GM23248 (cell line): ENCODE data around the gene HSPA1B. TPM values are rescaled to one million over a fixed set of nuclear protein-coding genes. Genes with fewer than 3 reads are reported as not detected.

Source experiments
- DNase-seq: peaks from one replicate; pipeline ENCODE4 v3.0.0-alpha.2; 2015
- H2AFZ ChIP-seq: fragments of 200-600 bp; sonication (generic); 2 replicates; pipeline ENCODE4 v1.6.1; 2016; ENCODE audit warnings: antibody characterized with exemption
- H3F3A ChIP-seq: fragments of 200-600 bp; sonication (generic); 2 replicates; pipeline ENCODE4 v1.6.1; 2016; ENCODE audit warnings: mild to moderate bottlenecking, antibody characterized with exemption, mixed run types; ENCODE audit not compliant: insufficient read depth
- H3K27ac ChIP-seq: fragments of 200-600 bp; sonication (generic); 2 replicates; pipeline ENCODE4 v1.5.1; 2016; ENCODE audit warnings: mild to moderate bottlenecking
- H3K27me3 ChIP-seq: fragments of 200-600 bp; sonication (generic); replicated peaks from 2 replicates; pipeline ENCODE4 v1.6.1; 2016; ENCODE audit warnings: mild to moderate bottlenecking; ENCODE audit not compliant: insufficient read depth
- H3K36me3 ChIP-seq: fragments of 200-600 bp; sonication (generic); 2 replicates; pipeline ENCODE4 v1.6.1; 2016; ENCODE audit warnings: low read depth, mild to moderate bottlenecking
- H3K4me1 ChIP-seq: fragments of 200-600 bp; sonication (generic); 2 replicates; pipeline ENCODE4 v1.6.1; 2016; ENCODE audit warnings: mild to moderate bottlenecking; ENCODE audit not compliant: insufficient read depth
- H3K4me2 ChIP-seq: fragments of 200-600 bp; sonication (generic); one replicate; pipeline ENCODE4 v1.6.1; 2016; ENCODE audit warnings: mild to moderate bottlenecking; ENCODE audit not compliant: unreplicated experiment
- H3K4me3 ChIP-seq: fragments of 200-600 bp; sonication (generic); 2 replicates; pipeline ENCODE4 v1.5.1; 2016; ENCODE audit warnings: mild to moderate bottlenecking
- H3K79me2 ChIP-seq: fragments of 200-600 bp; sonication (generic); 2 replicates; pipeline ENCODE4 v1.6.1; 2016; ENCODE audit warnings: mild to moderate bottlenecking; ENCODE audit not compliant: insufficient read depth
- H3K9ac ChIP-seq: fragments of 200-600 bp; sonication (generic); 2 replicates; pipeline ENCODE4 v1.6.1; 2016; ENCODE audit warnings: mild to moderate bottlenecking
- H3K9me2 ChIP-seq: fragments of 200-600 bp; sonication (generic); 2 replicates; pipeline ENCODE4 v1.6.1; 2016; ENCODE audit warnings: mixed run types, mild to moderate bottlenecking, moderate library complexity; ENCODE audit not compliant: insufficient read depth
- H3K9me3 ChIP-seq: fragments of 200-600 bp; sonication (generic); one replicate; pipeline ENCODE4 v1.6.1; 2017; ENCODE audit warnings: low read depth
- H4K20me1 ChIP-seq: fragments of 200-600 bp; sonication (generic); 2 replicates; pipeline ENCODE4 v1.6.0; 2016; ENCODE audit not compliant: insufficient read depth
- EZH2 ChIP-seq: fragments of 200-600 bp; sonication (generic); IDR thresholded peaks from 2 replicates; pipeline ENCODE4 v1.6.1; 2018; ENCODE audit warnings: antibody characterized with exemption, mild to moderate bottlenecking; ENCODE audit not compliant: insufficient read depth, poor library complexity, severe bottlenecking
- EZH2phosphoT487 ChIP-seq: fragments of 200-600 bp; sonication (generic); IDR thresholded peaks from 2 replicates; pipeline ENCODE4 v1.6.1; 2018; ENCODE audit warnings: antibody characterized with exemption, moderate library complexity, mild to moderate bottlenecking, low read depth; ENCODE audit not compliant: insufficient read depth
- WGBS, 2 experiments: methylation state at CpG; one replicate each; pipeline ENCODE4 v1.1.6; 2015 to 2017; ENCODE audit warnings: low lambda C conversion rate in 2 of 2, low coverage in 1 of 2; ENCODE audit errors: missing lambda C conversion rate in 2 of 2; 5-methylcytosine and 5-hydroxymethylcytosine counted together
- in situ Hi-C: fragments of 300-500 bp; cut with MboI; formaldehyde crosslinking; loops from 2 replicates; pipeline ENCODE4 v1.15.0; 2020
- polyA plus RNA-seq: library from polyadenylated mRNA; unstranded; fragments of >200 nt; fragmentation: Nextera tagmentation; extraction: Ambion mirVana; gene quantifications from 2 replicates; pipeline ENCODE4 v1.2.1, GENCODE V29; 2016
- total RNA-seq: library from RNA; depleted of rRNA; stranded (reverse); fragments of >200 nt; shearing (Covaris generic); gene quantifications from 2 replicates; pipeline ENCODE4 v1.2.3, GENCODE V29; 2014; rRNA removed

The HSPA1B gene
- 104 and 124 TPM in 2 replicates for total RNA-seq
- 58.0 and 61.3 TPM in 2 replicates for polyA plus RNA-seq

DNA sequence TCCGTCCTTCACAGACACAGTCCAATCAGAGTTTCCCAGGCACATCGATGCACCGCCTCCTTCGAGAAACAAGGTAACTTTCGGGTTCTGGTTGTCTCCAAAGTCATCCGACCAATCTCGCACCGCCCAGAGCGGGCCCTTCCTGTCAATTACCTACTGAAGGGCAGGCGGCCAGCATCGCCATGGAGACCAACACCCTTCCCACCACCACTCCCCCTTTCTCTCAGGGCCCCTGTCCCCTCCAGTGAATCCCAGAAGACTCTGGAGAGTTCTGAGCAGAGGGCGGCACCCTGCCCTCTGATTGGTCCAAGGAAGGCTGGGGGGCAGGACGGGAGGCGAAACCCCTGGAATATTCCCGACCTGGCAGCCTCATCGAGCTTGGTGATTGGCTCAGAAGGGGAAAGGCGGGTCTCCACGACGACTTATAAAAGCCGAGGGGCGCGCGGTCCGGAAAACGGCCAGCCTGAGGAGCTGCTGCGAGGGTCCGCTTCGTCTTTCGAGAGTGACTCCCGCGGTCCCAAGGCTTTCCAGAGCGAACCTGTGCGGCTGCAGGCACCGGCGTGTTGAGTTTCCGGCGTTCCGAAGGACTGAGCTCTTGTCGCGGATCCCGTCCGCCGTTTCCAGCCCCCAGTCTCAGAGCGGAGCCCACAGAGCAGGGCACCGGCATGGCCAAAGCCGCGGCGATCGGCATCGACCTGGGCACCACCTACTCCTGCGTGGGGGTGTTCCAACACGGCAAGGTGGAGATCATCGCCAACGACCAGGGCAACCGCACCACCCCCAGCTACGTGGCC is at the start of gene HSPA1B:
TSS of gene HSPA1B (plus strand) at position 453 of the 794 bp plus-strand sequence. CDS start at position 666, 213 bp downstream.
- in situ Hi-C loops = no loop called here
- no peaks in the 10 kb centered on the region for H4K20me1 ChIP-seq
- H3K9me3 ChIP-seq = no peaks in the 10 kb centered on the region
- H3K4me2 ChIP-seq = peak within 1 kb of the TSS; percentile 87
- H3K27ac ChIP-seq = peak within 1 kb of the TSS; percentile 91
- H3K4me3 ChIP-seq = peak within 1 kb of the TSS; percentile 72
- peaks cover 61% of the 10 kb centered on the region for H3K79me2 ChIP-seq
- no peaks in the 10 kb centered on the region for H3K36me3 ChIP-seq
- no peaks in the 10 kb centered on the region for H3K9me2 ChIP-seq
- peak within 1 kb of the TSS; percentile 86 for H2AFZ ChIP-seq
- TF ChIP-seq EZH2 (no peak), EZH2phosphoT487 (no peak)
- peak; percentile 99 for DNase-seq
- H3K4me1 ChIP-seq = peaks cover 22% of the 10 kb centered on the region
- peaks cover 20% of the 10 kb centered on the region for H3F3A ChIP-seq
- WGBS, 2 experiments = 0 to 1% methylated on average over 35 to 51 of the region's 56 CpGs
- H3K27me3 ChIP-seq = no peaks in the 10 kb centered on the region
- peak within 1 kb of the TSS; percentile 85 for H3K9ac ChIP-seq

DNA sequence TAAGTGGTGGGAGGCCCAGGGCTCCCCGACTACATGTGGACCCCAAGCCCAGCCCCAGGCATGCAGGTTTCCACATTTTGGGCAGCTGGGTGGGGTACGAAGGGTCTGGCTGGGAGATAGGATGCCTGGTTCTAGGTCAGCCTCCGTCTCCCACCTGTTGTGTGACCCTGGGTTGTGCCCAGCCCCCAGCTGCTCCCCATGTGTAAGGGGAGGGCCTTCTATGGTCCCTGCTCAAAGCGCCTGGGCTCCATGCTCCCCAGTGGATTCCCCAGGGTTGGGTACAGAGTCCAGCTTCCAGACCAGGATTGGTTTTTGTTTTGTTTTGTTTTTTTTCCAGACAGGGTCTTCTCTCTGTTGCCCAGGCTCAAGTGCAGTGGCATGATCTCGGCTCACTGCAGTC is 49.3 kb upstream of the HSPA1B start:
- H4K20me1 ChIP-seq = no peaks in the 10 kb centered on the region
- H3K9me2 ChIP-seq = no peaks in the 10 kb centered on the region
- H3K4me3 ChIP-seq = no peak overlapping the region
- no peak overlapping the region for H3K9ac ChIP-seq
- H3K4me2 ChIP-seq = no peak overlapping the region
- no peaks in the 10 kb centered on the region for H3K79me2 ChIP-seq
- peaks cover 7% of the 10 kb centered on the region; the same call in 1 of the 2 replicates for H3F3A ChIP-seq
- peaks cover 13% of the 10 kb centered on the region for H3K4me1 ChIP-seq
- no peaks in the 10 kb centered on the region for H3K9me3 ChIP-seq
- TF ChIP-seq EZH2 = no peak
- no peak for TF ChIP-seq EZH2phosphoT487
- in situ Hi-C loops = no loop called here
- no peaks in the 10 kb centered on the region for H3K36me3 ChIP-seq
- H3K27me3 ChIP-seq = no peaks in the 10 kb centered on the region
- H2AFZ ChIP-seq = no peak overlapping the region
- 91 to 96% methylated on average over 5 of the region's 5 CpGs for WGBS, 2 experiments
- H3K27ac ChIP-seq = no peak overlapping the region
- no peak for DNase-seq

DNA sequence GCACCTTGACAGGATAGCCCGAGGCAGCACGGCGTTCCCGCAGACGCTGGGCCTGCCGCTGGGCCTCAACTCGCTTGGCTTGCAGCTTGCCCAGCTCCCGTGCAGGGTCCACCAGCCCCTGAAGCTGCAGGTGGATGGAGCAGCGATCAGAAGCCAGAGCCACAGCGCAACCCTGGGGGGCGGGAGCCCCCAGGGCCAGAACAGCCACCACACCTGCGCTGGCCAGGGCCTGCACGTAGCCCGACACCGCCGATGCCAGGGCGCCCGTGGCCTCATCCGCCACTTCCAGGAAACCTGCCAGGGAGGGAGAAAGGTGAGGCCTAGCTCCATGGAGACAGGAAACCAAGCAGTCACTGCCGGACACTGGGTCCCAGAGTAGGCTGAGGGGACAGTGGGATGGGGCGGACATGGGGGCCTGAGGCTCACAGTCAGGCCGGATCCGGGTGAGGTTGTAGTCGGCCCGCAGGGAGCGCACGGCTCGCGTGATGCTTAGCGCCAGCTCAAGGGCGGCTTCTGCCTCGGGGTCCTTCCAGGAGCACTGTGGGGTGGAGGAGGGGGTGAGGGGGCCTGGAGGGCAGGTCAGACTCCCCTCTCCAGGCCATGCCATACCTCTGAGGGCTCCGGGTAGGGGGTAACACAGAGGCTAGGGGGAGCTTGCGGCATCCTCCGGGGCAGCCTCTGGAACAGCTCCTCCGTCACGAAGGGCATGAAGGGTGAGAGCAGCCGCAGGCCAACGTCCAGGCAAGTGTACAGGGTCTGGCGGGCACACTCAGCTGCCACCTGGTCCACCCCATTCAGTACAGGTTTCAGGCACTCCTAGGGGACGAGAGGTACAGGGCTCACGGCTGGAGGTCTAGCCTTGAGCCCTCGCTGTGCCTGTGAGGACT is 48.3 kb upstream of the HSPA1B start:
- H3K27ac ChIP-seq = no peak overlapping the region
- H2AFZ ChIP-seq = no peak overlapping the region
- no peak for TF ChIP-seq EZH2phosphoT487
- no peak for TF ChIP-seq EZH2
- DNase-seq = no peak
- H3K4me3 ChIP-seq = no peak overlapping the region
- no peaks in the 10 kb centered on the region for H3K9me2 ChIP-seq
- H3K27me3 ChIP-seq = no peaks in the 10 kb centered on the region
- no peaks in the 10 kb centered on the region for H4K20me1 ChIP-seq
- peaks cover 7% of the 10 kb centered on the region; the same call in 1 of the 2 replicates for H3F3A ChIP-seq
- H3K4me2 ChIP-seq = no peak overlapping the region
- in situ Hi-C loops = no loop called here
- no peaks in the 10 kb centered on the region for H3K36me3 ChIP-seq
- H3K4me1 ChIP-seq = peaks cover 13% of the 10 kb centered on the region
- 90 to 92% methylated on average over 35 to 39 of the region's 43 CpGs for WGBS, 2 experiments
- no peak overlapping the region for H3K9ac ChIP-seq
- no peaks in the 10 kb centered on the region for H3K9me3 ChIP-seq
- no peaks in the 10 kb centered on the region for H3K79me2 ChIP-seq

DNA sequence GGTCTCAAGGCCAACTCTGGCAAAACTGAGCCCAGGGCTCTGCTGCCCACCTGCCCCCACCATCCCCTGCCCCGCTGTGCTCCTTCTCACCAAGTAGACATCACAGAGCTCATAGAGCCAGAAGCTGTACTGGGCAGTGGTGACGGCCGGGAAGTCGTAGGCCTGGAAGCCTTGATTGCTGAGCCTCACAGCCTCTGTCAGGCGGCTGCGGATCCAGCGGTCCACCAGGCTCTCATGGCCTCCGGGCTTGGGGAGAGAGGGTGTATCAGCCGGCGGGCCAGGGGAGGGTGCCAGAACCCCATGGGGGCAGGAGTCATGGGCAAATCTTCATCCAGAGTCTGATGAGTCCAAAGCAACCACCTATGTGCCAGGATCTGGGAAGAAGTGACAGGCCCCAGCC is 47.6 kb upstream of the HSPA1B start:
- H3K36me3 ChIP-seq = no peaks in the 10 kb centered on the region
- no peaks in the 10 kb centered on the region for H3K27me3 ChIP-seq
- WGBS, 2 experiments = 92 to 96% methylated on average over 10 of the region's 10 CpGs
- no peak overlapping the region for H3K4me2 ChIP-seq
- H3K9me2 ChIP-seq = no peaks in the 10 kb centered on the region
- no peaks in the 10 kb centered on the region for H3K79me2 ChIP-seq
- no peaks in the 10 kb centered on the region for H3K9me3 ChIP-seq
- in situ Hi-C loops = no loop called here
- peaks cover 13% of the 10 kb centered on the region for H3K4me1 ChIP-seq
- H3K27ac ChIP-seq = no peak overlapping the region
- H3F3A ChIP-seq = peaks cover 7% of the 10 kb centered on the region; the same call in 1 of the 2 replicates
- H3K9ac ChIP-seq = no peak overlapping the region
- H4K20me1 ChIP-seq = no peaks in the 10 kb centered on the region
- TF ChIP-seq EZH2 = no peak
- TF ChIP-seq EZH2phosphoT487 = no peak
- no peak overlapping the region for H2AFZ ChIP-seq
- DNase-seq = no peak
- H3K4me3 ChIP-seq = no peak overlapping the region
